Stimulated activated CD8-positive, alpha-beta memory T cell treated with anti-CD3 and anti-CD28 coated beads, Interleukin-4, amount 100 ng/mL, for 48 hours (primary cell): Measurements from ENCODE around the gene COQ8A.

Experiments used
- DNase-seq: peaks from one replicate; pipeline ENCODE4 v3.0.0-alpha.2; 2020

The COQ8A gene

GRCh38 chr1:226940029-226940805, at the start of gene COQ8A:
TSS of gene COQ8A (plus strand) at chr1:226940294. CDS start at chr1:226961386, 21,092 bp downstream.
- peak; percentile 97 for DNase-seq

- no peak for DNase-seq
These were observed 49.6 kb upstream of the COQ8A start for GRCh38 chr1:226890331-226891108.

- DNase-seq: no peak
These were observed 48.7 kb upstream of the COQ8A start for GRCh38 chr1:226891346-226891745.

GRCh38 chr1:226891846-226892523, 48.1 kb upstream of the COQ8A start:
- DNase-seq: no peak

GRCh38 chr1:226892524-226892875, 47.6 kb upstream of the COQ8A start:
- no peak for DNase-seq

GRCh38 chr1:226893936-226894335, 46.2 kb upstream of the COQ8A start:
- no peak for DNase-seq

GRCh38 chr1:226894826-226895225, 45.3 kb upstream of the COQ8A start:
- DNase-seq: no peak

GRCh38 chr1:226895644-226896043, 44.5 kb upstream of the COQ8A start:
- DNase-seq: no peak

GRCh38 chr1:226898246-226898645, 41.8 kb upstream of the COQ8A start:
- DNase-seq: no peak

GRCh38 chr1:226901421-226901820, 38.7 kb upstream of the COQ8A start:
- no peak for DNase-seq

- no peak for DNase-seq
These were observed 37.5 kb upstream of the COQ8A start for GRCh38 chr1:226902601-226903000.

- DNase-seq: no peak
These were observed 36.0 kb upstream of the COQ8A start for GRCh38 chr1:226903819-226904716.

GRCh38 chr1:226904772-226905171, 35.3 kb upstream of the COQ8A start:
- DNase-seq: no peak

- DNase-seq: no peak
These were observed 31.7 kb upstream of the COQ8A start for GRCh38 chr1:226908419-226908818.

- no peak for DNase-seq
These were observed 31.2 kb upstream of the COQ8A start for GRCh38 chr1:226908913-226909312.

- peak; percentile 61 for DNase-seq
These were observed 27.4 kb upstream of the COQ8A start for GRCh38 chr1:226912587-226913176.

GRCh38 chr1:226915672-226915995, 24.5 kb upstream of the COQ8A start:
- no peak for DNase-seq

GRCh38 chr1:226916497-226916896, 23.6 kb upstream of the COQ8A start:
- DNase-seq: no peak

- no peak for DNase-seq
These were observed 20.5 kb upstream of the COQ8A start for GRCh38 chr1:226919587-226919986.

GRCh38 chr1:226919995-226920394, 20.1 kb upstream of the COQ8A start:
- DNase-seq: no peak

GRCh38 chr1:226920446-226920894, 19.6 kb upstream of the COQ8A start:
- DNase-seq: no peak

- no peak for DNase-seq
These were observed 18.6 kb upstream of the COQ8A start for GRCh38 chr1:226921504-226921903.
